Ishikawa (cell line): Measurements from ENCODE around the gene MYRIP.

ENCODE experiments used
- CEBPB ChIP-seq: IDR thresholded peaks from 2 replicates; pipeline ENCODE4 v1.6.1; 2012
- EGR1 ChIP-seq: IDR thresholded peaks from 2 replicates; pipeline ENCODE4 v1.6.1; 2012
- EP300 ChIP-seq: IDR thresholded peaks from 2 replicates; pipeline ENCODE4 v1.6.1; 2012; ENCODE audit warnings: borderline replicate concordance
- FOXM1 ChIP-seq: IDR thresholded peaks from 2 replicates; pipeline ENCODE4 v1.6.1; 2012; ENCODE audit warnings: low read depth, borderline replicate concordance
- RAD21 ChIP-seq: IDR thresholded peaks from 2 replicates; pipeline ENCODE4 v1.6.1; 2012; ENCODE audit warnings: low read depth
- TAF1 ChIP-seq: IDR thresholded peaks from 2 replicates; pipeline ENCODE4 v1.6.1; 2012; ENCODE audit warnings: low read depth, mild to moderate bottlenecking
- TCF12 ChIP-seq: IDR thresholded peaks from 2 replicates; pipeline ENCODE4 v1.6.1; 2012; ENCODE audit warnings: low read depth
- TEAD4 ChIP-seq: IDR thresholded peaks from 2 replicates; pipeline ENCODE4 v1.6.1; 2012
- YY1 ChIP-seq: IDR thresholded peaks from 2 replicates; pipeline ENCODE4 v1.6.1; 2012; ENCODE audit warnings: low read depth
- ZBTB7A ChIP-seq: IDR thresholded peaks from 2 replicates; pipeline ENCODE4 v1.6.1; 2012; ENCODE audit warnings: low read depth
- TF ChIP-seq, protein P1 (sequence below): IDR thresholded peaks from 2 replicates; pipeline ENCODE4 v1.6.1; 2012; ENCODE audit warnings: low read depth, mild to moderate bottlenecking
- TF ChIP-seq, protein P2 (sequence below): IDR thresholded peaks from 2 replicates; pipeline ENCODE4 v1.6.1; 2012
- TF ChIP-seq, protein P3 (sequence below): IDR thresholded peaks from 2 replicates; pipeline ENCODE4 v1.6.1; 2012

DNA sequence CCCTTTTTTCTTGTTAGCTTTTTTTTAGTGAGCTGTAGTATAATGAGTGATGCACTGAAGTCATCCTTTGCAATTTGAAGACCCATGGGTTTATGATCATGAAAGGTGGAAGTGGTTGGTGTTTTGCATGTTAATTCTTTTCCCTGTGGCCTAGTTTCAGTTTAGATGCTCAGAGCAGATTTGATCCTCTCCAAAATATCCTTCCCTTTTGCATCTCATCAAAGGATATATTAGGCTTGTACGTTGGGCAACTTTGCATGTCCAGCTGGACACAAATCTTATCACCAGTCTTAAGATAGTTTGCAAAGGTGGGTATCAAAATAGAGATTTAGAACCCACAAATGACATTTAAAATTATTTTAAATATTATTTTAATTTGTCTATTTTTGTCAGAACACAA lies 72.7 kb downstream of the MYRIP start:
- TF ChIP-seq, protein P1, sequence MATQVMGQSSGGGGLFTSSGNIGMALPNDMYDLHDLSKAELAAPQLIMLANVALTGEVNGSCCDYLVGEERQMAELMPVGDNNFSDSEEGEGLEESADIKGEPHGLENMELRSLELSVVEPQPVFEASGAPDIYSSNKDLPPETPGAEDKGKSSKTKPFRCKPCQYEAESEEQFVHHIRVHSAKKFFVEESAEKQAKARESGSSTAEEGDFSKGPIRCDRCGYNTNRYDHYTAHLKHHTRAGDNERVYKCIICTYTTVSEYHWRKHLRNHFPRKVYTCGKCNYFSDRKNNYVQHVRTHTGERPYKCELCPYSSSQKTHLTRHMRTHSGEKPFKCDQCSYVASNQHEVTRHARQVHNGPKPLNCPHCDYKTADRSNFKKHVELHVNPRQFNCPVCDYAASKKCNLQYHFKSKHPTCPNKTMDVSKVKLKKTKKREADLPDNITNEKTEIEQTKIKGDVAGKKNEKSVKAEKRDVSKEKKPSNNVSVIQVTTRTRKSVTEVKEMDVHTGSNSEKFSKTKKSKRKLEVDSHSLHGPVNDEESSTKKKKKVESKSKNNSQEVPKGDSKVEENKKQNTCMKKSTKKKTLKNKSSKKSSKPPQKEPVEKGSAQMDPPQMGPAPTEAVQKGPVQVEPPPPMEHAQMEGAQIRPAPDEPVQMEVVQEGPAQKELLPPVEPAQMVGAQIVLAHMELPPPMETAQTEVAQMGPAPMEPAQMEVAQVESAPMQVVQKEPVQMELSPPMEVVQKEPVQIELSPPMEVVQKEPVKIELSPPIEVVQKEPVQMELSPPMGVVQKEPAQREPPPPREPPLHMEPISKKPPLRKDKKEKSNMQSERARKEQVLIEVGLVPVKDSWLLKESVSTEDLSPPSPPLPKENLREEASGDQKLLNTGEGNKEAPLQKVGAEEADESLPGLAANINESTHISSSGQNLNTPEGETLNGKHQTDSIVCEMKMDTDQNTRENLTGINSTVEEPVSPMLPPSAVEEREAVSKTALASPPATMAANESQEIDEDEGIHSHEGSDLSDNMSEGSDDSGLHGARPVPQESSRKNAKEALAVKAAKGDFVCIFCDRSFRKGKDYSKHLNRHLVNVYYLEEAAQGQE = no peak
- TF ChIP-seq EP300 (no peak), YY1 (no peak), TEAD4 (no peak), CEBPB (no peak), ZBTB7A (no peak), TAF1 (no peak), FOXM1 (no peak), EGR1 (no peak), TCF12 (no peak), RAD21 (no peak)
- TF ChIP-seq, protein P2, sequence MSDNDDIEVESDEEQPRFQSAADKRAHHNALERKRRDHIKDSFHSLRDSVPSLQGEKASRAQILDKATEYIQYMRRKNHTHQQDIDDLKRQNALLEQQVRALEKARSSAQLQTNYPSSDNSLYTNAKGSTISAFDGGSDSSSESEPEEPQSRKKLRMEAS = no peak
- TF ChIP-seq, protein P3, sequence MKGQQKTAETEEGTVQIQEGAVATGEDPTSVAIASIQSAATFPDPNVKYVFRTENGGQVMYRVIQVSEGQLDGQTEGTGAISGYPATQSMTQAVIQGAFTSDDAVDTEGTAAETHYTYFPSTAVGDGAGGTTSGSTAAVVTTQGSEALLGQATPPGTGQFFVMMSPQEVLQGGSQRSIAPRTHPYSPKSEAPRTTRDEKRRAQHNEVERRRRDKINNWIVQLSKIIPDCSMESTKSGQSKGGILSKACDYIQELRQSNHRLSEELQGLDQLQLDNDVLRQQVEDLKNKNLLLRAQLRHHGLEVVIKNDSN = no peak
